Vagina (tissue), 2 donors: ENCODE data around the gene GRIA1. TPM values are rescaled to one million over a fixed set of nuclear protein-coding genes. Genes with fewer than 3 reads are reported as not detected.
"Not testable (repeated sequence)": the region's sequence is repeated elsewhere in the genome, so short reads cannot be mapped to it uniquely, and the experiment has no call there.

Experiments used
- DNase-seq, 2 donors: peaks; one replicate each; pipeline ENCODE4 v3.0.0-alpha.2; 2017; ENCODE audit errors: extremely low spot score in 2 of 2
- H3K27ac ChIP-seq: fragments of 200-600 bp; sonication (generic); one replicate; pipeline ENCODE4 v1.5.1; 2019
- H3K27me3 ChIP-seq: fragments of 200-600 bp; sonication (generic); one replicate; pipeline ENCODE4 v1.5.1; 2019
- H3K36me3 ChIP-seq, 2 donors: fragments of 200-600 bp; sonication (generic); one replicate each; pipeline ENCODE4 v1.5.1; 2017 to 2019
- H3K4me1 ChIP-seq: fragments of 200-600 bp; sonication (generic); one replicate; pipeline ENCODE4 v1.5.1; 2019
- H3K4me3 ChIP-seq, 2 donors: fragments of 200-600 bp; sonication (generic); 1 replicate in 1 of 2; 2 replicates in 1 of 2; pipeline ENCODE4 v1.5.1; 2016 to 2019
- H3K9me3 ChIP-seq: fragments of 200-600 bp; sonication (generic); one replicate; pipeline ENCODE4 v1.5.1; 2019
- CTCF ChIP-seq, 3 experiments: fragments of 450-650 bp in 2 of 3; fragments of 200-600 bp in 1 of 3; sonication (generic) in 1 of 3; IDR thresholded peaks; one replicate each; pipeline ENCODE4 v1.5.1; 2017 to 2019; ENCODE audit warnings: antibody characterized with exemption in 3 of 3, mild to moderate bottlenecking in 2 of 3, moderate library complexity in 2 of 3
- POLR2A ChIP-seq, 2 donors: fragments of 450-650 bp; IDR thresholded peaks; one replicate each; pipeline ENCODE4 v1.6.1; 2017; ENCODE audit warnings: antibody characterized with exemption in 2 of 2, mild to moderate bottlenecking in 2 of 2, moderate library complexity in 2 of 2
- POLR2AphosphoS5 ChIP-seq, 2 donors: sonication (generic); formaldehyde crosslinking; IDR thresholded peaks; one replicate each; pipeline ENCODE4 v1.9.0; 2017; ENCODE audit warnings: antibody characterized with exemption in 2 of 2, mild to moderate bottlenecking in 2 of 2, low read depth in 1 of 2; ENCODE audit not compliant: insufficient read depth in 1 of 2
- intact Hi-C: fragments of 100-400 bp; cut with DNase I; formaldehyde crosslinking; loops from one replicate; pipeline ENCODE4 v1.15.1; 2023
- total RNA-seq: library from RNA; depleted of rRNA; stranded (reverse); fragments of >200 nt; gene quantifications from one replicate; pipeline ENCODE4 v1.2.3, GENCODE V29; 2016

GRIA1 gene
- total RNA-seq, 1 donor from 2014 or later = not detected

- DNase-seq = no peak
- H3K36me3 ChIP-seq = no peaks in the 10 kb centered on the region
Measured at GRCh38 chr5:153713943-153714342, 223.5 kb downstream of the GRIA1 start.

DNA sequence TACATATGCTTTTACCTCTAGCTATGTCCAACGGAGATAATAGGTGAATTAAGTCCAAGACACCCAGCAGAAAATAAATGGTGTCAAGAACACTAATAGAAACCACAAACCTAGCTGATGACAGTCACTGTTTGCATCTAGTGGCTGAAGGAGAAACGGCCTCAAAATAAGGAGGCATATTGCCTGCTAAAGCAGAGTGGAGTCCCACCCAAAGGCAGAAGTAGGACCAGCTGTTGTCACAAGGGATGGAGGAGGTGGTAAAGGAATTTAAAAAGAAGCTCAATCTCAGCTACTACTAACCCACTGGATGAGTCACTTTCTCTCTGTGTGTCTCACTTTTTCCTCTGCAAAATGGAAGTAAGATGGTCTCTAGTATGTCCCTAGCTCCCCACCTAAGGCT is 224.3 kb downstream of the GRIA1 start:
- Histone ChIP-seq H3K4me1 (no peaks in the 10 kb centered on the region), H3K27me3 (no peaks in the 10 kb centered on the region), H3K9me3 (no peaks in the 10 kb centered on the region), H3K36me3 (no peaks in the 10 kb centered on the region), H3K4me3 (no peak overlapping the region), H3K27ac (no peak overlapping the region)
- DNase-seq = no peak
- no peak for TF ChIP-seq POLR2AphosphoS5 (IDR thresholded peaks at IDR 0.05; ENCODE audit: insufficient read depth in 1 of 2, low read depth in 1 of 2)
- TF ChIP-seq CTCF (IDR thresholded peaks at IDR 0.05) = no peak
- TF ChIP-seq POLR2A (IDR thresholded peaks at IDR 0.05) = no peak
- intact Hi-C loops = no loop called here

More at GRCh38 chr5:153713943-153714342, 223.5 kb downstream of the GRIA1 start:
- Histone ChIP-seq H3K27ac (no peak overlapping the region), H3K4me3 (no peak overlapping the region), H3K9me3 (no peaks in the 10 kb centered on the region), H3K27me3 (no peaks in the 10 kb centered on the region), H3K4me1 (no peaks in the 10 kb centered on the region)
- TF ChIP-seq CTCF (IDR thresholded peaks at IDR 0.05) (no peak), POLR2AphosphoS5 (IDR thresholded peaks at IDR 0.05; ENCODE audit: insufficient read depth in 1 of 2, low read depth in 1 of 2) (no peak), POLR2A (IDR thresholded peaks at IDR 0.05) (no peak)
- intact Hi-C loops = no loop called here

GRCh38 chr5:153717287-153717686 is 226.8 kb downstream of the GRIA1 start:
- Histone ChIP-seq H3K4me1 (no peaks in the 10 kb centered on the region), H3K4me3 (no peak overlapping the region), H3K9me3 (no peaks in the 10 kb centered on the region), H3K36me3 (no peaks in the 10 kb centered on the region), H3K27ac (no peak overlapping the region), H3K27me3 (no peaks in the 10 kb centered on the region)
- TF ChIP-seq POLR2AphosphoS5 (IDR thresholded peaks at IDR 0.05; ENCODE audit: insufficient read depth in 1 of 2, low read depth in 1 of 2) (no peak), POLR2A (IDR thresholded peaks at IDR 0.05) (no peak), CTCF (IDR thresholded peaks at IDR 0.05) (no peak)
- intact Hi-C loops = no loop called here
- DNase-seq = no peak

DNA sequence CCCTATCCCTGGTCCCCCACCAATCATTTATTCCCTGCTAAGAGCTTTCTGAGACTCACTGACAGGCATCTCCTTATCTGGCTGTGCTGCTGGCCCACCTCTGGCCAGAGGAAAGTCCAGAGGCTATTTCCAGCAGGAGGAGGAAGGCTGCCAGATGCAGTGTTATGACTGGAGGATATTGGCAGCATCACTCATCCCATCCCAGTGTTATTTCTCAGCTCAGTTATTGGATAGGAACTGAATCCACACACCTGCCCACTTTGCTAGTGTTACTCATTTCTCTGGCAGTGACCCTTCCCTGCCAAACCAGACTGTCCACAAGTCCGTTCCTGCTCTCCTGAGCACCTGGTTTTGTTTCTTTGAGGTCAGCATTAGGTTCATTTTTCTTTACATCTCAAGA is 228.2 kb downstream of the GRIA1 start:
- H3K9me3 ChIP-seq = no peaks in the 10 kb centered on the region
- TF ChIP-seq POLR2A (IDR thresholded peaks at IDR 0.05) (no peak), POLR2AphosphoS5 (IDR thresholded peaks at IDR 0.05; ENCODE audit: insufficient read depth in 1 of 2, low read depth in 1 of 2) (no peak), CTCF (IDR thresholded peaks at IDR 0.05) (no peak)
- no peak overlapping the region for H3K4me3 ChIP-seq
- H3K36me3 ChIP-seq = no peaks in the 10 kb centered on the region
- no peak overlapping the region for H3K27ac ChIP-seq
- DNase-seq = no peak
- no peaks in the 10 kb centered on the region for H3K4me1 ChIP-seq
- H3K27me3 ChIP-seq = no peaks in the 10 kb centered on the region
- intact Hi-C loops = no loop called here

- Histone ChIP-seq H3K36me3 (no peaks in the 10 kb centered on the region), H3K9me3 (no peaks in the 10 kb centered on the region), H3K27ac (no peak overlapping the region), H3K4me3 (no peak overlapping the region), H3K4me1 (no peaks in the 10 kb centered on the region), H3K27me3 (no peaks in the 10 kb centered on the region)
- intact Hi-C loops = no loop called here
- no peak for DNase-seq
- TF ChIP-seq POLR2AphosphoS5 (IDR thresholded peaks at IDR 0.05; ENCODE audit: insufficient read depth in 1 of 2, low read depth in 1 of 2) (no peak), POLR2A (IDR thresholded peaks at IDR 0.05) (no peak), CTCF (IDR thresholded peaks at IDR 0.05) (no peak)
Measured at GRCh38 chr5:153719324-153719723, 228.9 kb downstream of the GRIA1 start.

GRCh38 chr5:153723022-153723610 is 232.6 kb downstream of the GRIA1 start:
- H3K27ac ChIP-seq, H3K9me3 ChIP-seq, H3K27me3 ChIP-seq, intact Hi-C loops, H3K4me3 ChIP-seq, H3K36me3 ChIP-seq, H3K4me1 ChIP-seq, DNase-seq: not testable (repeated sequence)
